Right atrium auricular region (tissue), 2 donors: Measurements from ENCODE around the gene ZNF431. TPM values are rescaled to one million over a fixed set of nuclear protein-coding genes. Genes with fewer than 3 reads are reported as not detected.
A peak's percentile ranks its signal among the peaks of the same experiment; 100 is the strongest.

Experiments
- DNase-seq: peaks from one replicate; pipeline ENCODE4 v3.0.0-alpha.2; 2019; ENCODE audit warnings: low spot score
- H3K27ac ChIP-seq, 2 donors: fragments of 200-600 bp; sonication (generic); 1 replicate in 1 of 2; 2 replicates in 1 of 2; pipeline ENCODE4 v1.5.1; 2016 to 2019
- H3K27me3 ChIP-seq, 2 donors: fragments of 200-600 bp; sonication (generic); one replicate each; pipeline versions ENCODE4 v1.5.1 to v1.6.0; 2017 to 2019
- H3K36me3 ChIP-seq: fragments of 200-600 bp; sonication (generic); one replicate; pipeline ENCODE4 v1.5.1; 2016
- H3K4me1 ChIP-seq, 2 donors: fragments of 200-600 bp; sonication (generic); one replicate each; pipeline versions ENCODE4 v1.5.1 to v1.6.0; 2017 to 2019
- H3K4me3 ChIP-seq, 2 donors: fragments of 200-600 bp; sonication (generic); 1 replicate in 1 of 2; 2 replicates in 1 of 2; pipeline ENCODE4 v1.5.1; 2017 to 2019; ENCODE audit warnings: mild to moderate bottlenecking in 1 of 2, moderate library complexity in 1 of 2
- H3K9me3 ChIP-seq, 2 donors: fragments of 200-600 bp; sonication (generic); one replicate each; pipeline ENCODE4 v1.5.1; 2019
- total RNA-seq, 2 donors: library from RNA; depleted of rRNA; stranded (reverse); fragments of >200 nt; gene quantifications; one replicate each; pipeline ENCODE4 v1.1.0, GENCODE V29; 2016
- TF ChIP-seq, protein P1 (sequence below), 2 donors: fragments of 200-600 bp; sonication (generic); IDR thresholded peaks; one replicate each; pipeline ENCODE4 v1.5.1; 2019; ENCODE audit warnings: antibody characterized with exemption in 2 of 2

ZNF431 gene
- total RNA-seq: 1 to 10 TPM; 2.3 to 3.0 TPM

GRCh38 chr19:21141787-21142464 is at the start of gene ZNF431:
Gene ZNF431, plus strand, starts transcription at chr19:21142040. Its CDS starts 144 bp downstream, at chr19:21142184.
- peak within 1 kb of the TSS; percentile 31 to 81 for H3K27ac ChIP-seq
- no peaks in the 10 kb centered on the region for H3K27me3 ChIP-seq
- H3K9me3 ChIP-seq: no peaks in the 10 kb centered on the region
- peaks cover 13% of the 10 kb centered on the region for H3K36me3 ChIP-seq
- DNase-seq: peak; percentile 96
- H3K4me1 ChIP-seq: peaks cover 0 to 9% of the 10 kb centered on the region in 2 donors
- TF ChIP-seq, protein P1, sequence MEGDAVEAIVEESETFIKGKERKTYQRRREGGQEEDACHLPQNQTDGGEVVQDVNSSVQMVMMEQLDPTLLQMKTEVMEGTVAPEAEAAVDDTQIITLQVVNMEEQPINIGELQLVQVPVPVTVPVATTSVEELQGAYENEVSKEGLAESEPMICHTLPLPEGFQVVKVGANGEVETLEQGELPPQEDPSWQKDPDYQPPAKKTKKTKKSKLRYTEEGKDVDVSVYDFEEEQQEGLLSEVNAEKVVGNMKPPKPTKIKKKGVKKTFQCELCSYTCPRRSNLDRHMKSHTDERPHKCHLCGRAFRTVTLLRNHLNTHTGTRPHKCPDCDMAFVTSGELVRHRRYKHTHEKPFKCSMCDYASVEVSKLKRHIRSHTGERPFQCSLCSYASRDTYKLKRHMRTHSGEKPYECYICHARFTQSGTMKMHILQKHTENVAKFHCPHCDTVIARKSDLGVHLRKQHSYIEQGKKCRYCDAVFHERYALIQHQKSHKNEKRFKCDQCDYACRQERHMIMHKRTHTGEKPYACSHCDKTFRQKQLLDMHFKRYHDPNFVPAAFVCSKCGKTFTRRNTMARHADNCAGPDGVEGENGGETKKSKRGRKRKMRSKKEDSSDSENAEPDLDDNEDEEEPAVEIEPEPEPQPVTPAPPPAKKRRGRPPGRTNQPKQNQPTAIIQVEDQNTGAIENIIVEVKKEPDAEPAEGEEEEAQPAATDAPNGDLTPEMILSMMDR (IDR thresholded peaks at IDR 0.05): no peak
- H3K4me3 ChIP-seq: peak within 1 kb of the TSS; percentile 63 to 76

DNA sequence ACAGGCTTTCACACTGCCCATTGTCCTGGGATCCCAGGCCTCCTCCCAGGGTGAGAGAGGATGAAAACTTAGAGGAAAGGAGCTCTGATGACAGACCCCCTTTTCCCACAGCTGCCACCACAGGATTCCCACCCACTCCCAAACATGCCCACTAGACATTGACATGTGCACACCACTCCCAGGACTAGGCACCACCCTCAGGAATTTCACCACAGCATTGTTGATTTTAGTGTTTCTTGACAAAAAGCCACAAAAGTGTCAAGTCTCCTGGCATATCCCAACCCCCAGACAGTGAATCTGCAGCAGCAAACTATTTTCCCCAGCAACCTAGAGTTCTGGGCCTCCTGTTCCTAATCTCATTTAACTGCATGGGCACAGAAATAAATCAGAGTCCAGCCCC is 49.7 kb upstream of the ZNF431 start:
- H3K27me3 ChIP-seq: no peaks in the 10 kb centered on the region
- TF ChIP-seq, protein P1 (IDR thresholded peaks at IDR 0.05): no peak
- DNase-seq: no peak
- H3K4me3 ChIP-seq: no peak overlapping the region
- H3K27ac ChIP-seq: no peak overlapping the region
- H3K36me3 ChIP-seq: no peaks in the 10 kb centered on the region
- H3K9me3 ChIP-seq: no peaks in the 10 kb centered on the region
- H3K4me1 ChIP-seq: no peaks in the 10 kb centered on the region

- TF ChIP-seq, protein P1 (IDR thresholded peaks at IDR 0.05): no peak
Measured at GRCh38 chr19:21094347-21095025, 47.4 kb upstream of the ZNF431 start.

DNA sequence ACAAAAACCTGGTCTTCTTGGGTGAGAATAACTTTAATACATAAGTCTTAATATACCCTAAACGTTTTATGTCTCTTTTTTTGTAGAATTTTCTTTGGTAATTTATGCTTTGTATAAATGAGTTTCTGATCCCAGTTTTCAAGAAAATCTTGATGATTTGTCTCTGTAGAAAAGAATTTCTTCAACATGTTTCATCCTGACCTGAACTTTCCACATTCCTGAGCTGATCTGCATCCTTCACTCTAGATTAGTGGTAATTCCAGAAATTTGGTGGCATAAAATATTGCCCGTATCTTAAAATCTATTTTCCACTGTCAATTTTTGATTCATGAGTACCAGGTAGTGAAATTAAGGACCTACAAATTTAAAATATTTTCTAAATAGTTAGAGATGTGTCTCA is 43.5 kb upstream of the ZNF431 start:
- Histone ChIP-seq H3K9me3 (no peaks in the 10 kb centered on the region), H3K27ac (no peak overlapping the region), H3K27me3 (no peaks in the 10 kb centered on the region), H3K4me1 (no peaks in the 10 kb centered on the region), H3K4me3 (no peak overlapping the region), H3K36me3 (no peaks in the 10 kb centered on the region)
- no peak for DNase-seq
- TF ChIP-seq, protein P1 (IDR thresholded peaks at IDR 0.05): no peak

More at GRCh38 chr19:21094347-21095025, 47.4 kb upstream of the ZNF431 start:
- Histone ChIP-seq H3K9me3 (no peaks in the 10 kb centered on the region), H3K27ac (no peak overlapping the region), H3K27me3 (no peaks in the 10 kb centered on the region), H3K4me3 (no peak overlapping the region), H3K36me3 (no peaks in the 10 kb centered on the region), H3K4me1 (no peaks in the 10 kb centered on the region)
- no peak for DNase-seq

DNA sequence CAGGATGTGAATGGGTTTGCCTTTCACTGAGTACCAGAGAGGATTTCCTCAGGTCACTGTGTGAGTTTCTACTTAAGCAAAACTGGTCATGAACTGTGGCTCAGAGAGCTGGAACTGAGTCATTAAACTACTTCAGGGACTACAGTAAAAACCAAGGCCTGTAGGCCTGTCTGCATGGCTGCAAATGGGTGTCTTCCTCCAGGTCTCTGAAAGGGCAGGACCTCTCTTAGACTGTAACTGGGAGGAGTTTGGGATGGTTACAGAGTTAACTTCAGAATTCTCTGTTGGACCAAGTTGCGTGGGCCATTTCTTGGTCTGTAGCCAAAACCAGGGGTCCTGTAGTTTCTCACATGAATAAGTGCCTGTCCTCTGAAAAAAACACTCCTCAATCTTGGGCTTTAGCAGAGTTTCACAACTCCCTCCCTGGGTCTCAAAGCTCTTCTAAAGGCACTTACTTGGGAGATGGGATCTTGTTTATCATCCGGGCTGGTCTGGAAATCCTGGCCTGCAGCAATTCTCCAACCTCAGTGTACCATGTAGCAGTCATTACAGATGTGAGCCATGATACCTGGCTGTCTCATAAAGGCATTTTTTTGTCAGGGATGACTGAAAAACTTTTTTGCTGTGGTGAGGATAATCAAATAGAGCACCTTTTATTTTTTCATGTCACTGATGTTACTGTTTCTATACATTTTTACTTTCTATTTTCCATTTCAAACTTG is 40.2 kb upstream of the ZNF431 start:
- TF ChIP-seq, protein P1 (IDR thresholded peaks at IDR 0.05): no peak

More for the DNA sequence above, 40.2 kb upstream of the ZNF431 start:
- Histone ChIP-seq H3K4me1 (no peaks in the 10 kb centered on the region), H3K27me3 (no peaks in the 10 kb centered on the region), H3K36me3 (no peaks in the 10 kb centered on the region), H3K27ac (no peak overlapping the region), H3K4me3 (no peak overlapping the region), H3K9me3 (no peaks in the 10 kb centered on the region)
- DNase-seq: no peak
